Measurements from ENCODE around the gene CELF2.

CELF2 gene

DNA sequence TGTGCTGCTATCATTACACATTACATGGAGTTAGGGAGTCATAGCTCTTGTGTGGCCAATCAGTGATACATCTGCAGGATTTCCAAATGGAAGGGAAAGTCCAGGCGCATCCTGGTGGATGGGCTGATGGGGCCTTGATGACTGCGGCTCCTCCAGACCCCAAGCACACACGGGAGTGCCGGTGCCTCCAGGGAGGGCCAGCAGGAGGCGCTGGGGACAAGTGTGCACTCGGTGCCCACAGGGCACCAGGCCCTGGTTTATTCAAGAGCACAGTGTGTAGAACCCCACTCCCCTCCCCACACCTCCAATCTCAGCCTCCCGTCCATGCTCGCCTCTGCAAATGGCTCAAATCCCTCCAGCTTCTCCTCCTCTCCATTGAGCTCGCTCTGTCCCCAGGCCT lies 349.8 kb downstream of the CELF2 start:
- Histone ChIP-seq H3K27me3 (ENCODE audit: control insufficient read depth, insufficient read depth, low read length) (no peaks in the 10 kb centered on the region), H3K4me3 (ENCODE audit: low read depth, low read length) (no peak overlapping the region), H2AFZ (no peak overlapping the region), H3K9me3 (ENCODE audit: control insufficient read depth, low read length) (no peaks in the 10 kb centered on the region), H3K9ac (no peak overlapping the region), H3K79me2 (no peaks in the 10 kb centered on the region), H3K4me1 (no peaks in the 10 kb centered on the region), H3K36me3 (ENCODE audit: control insufficient read depth, insufficient read depth, low read length) (no peaks in the 10 kb centered on the region), H3K27ac (no peak overlapping the region), H3K4me2 (ENCODE audit: low read length) (no peak overlapping the region)
- TF ChIP-seq, protein P1, sequence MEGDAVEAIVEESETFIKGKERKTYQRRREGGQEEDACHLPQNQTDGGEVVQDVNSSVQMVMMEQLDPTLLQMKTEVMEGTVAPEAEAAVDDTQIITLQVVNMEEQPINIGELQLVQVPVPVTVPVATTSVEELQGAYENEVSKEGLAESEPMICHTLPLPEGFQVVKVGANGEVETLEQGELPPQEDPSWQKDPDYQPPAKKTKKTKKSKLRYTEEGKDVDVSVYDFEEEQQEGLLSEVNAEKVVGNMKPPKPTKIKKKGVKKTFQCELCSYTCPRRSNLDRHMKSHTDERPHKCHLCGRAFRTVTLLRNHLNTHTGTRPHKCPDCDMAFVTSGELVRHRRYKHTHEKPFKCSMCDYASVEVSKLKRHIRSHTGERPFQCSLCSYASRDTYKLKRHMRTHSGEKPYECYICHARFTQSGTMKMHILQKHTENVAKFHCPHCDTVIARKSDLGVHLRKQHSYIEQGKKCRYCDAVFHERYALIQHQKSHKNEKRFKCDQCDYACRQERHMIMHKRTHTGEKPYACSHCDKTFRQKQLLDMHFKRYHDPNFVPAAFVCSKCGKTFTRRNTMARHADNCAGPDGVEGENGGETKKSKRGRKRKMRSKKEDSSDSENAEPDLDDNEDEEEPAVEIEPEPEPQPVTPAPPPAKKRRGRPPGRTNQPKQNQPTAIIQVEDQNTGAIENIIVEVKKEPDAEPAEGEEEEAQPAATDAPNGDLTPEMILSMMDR (IDR thresholded peaks at IDR 0.05): no peak

DNA sequence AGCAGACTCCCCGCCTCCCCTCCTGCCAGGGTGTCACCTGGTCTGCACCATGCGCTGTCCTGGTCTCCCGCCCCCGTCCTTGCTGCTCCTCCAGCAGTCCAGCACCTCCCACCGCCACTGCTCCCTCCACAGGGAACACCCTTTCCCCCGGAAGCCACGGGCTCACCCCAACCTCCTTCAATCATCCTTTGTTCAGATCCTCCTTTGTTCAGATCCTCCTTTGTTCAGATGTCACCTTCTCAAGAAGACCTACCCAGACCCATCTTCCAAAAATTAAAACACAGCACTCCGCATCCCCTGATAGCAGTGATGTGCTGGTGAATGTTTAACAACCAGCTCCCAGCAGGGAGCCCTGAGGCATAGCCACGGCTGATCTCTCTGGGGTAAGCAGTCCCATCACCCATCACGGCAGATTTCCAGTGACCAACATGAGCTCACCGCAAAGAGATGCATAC lies 356.1 kb downstream of the CELF2 start:
- Histone ChIP-seq H3K9me3 (ENCODE audit: control insufficient read depth, low read length) (no peaks in the 10 kb centered on the region), H3K36me3 (ENCODE audit: control insufficient read depth, insufficient read depth, low read length) (no peaks in the 10 kb centered on the region), H3K27me3 (ENCODE audit: control insufficient read depth, insufficient read depth, low read length) (no peaks in the 10 kb centered on the region), H3K4me3 (ENCODE audit: low read depth, low read length) (no peak overlapping the region), H3K9ac (no peak overlapping the region), H2AFZ (no peak overlapping the region), H3K79me2 (no peaks in the 10 kb centered on the region), H3K4me1 (no peaks in the 10 kb centered on the region), H3K4me2 (ENCODE audit: low read length) (no peak overlapping the region), H3K27ac (no peak overlapping the region)
- TF ChIP-seq, protein P1 (IDR thresholded peaks at IDR 0.05): no peak

DNA sequence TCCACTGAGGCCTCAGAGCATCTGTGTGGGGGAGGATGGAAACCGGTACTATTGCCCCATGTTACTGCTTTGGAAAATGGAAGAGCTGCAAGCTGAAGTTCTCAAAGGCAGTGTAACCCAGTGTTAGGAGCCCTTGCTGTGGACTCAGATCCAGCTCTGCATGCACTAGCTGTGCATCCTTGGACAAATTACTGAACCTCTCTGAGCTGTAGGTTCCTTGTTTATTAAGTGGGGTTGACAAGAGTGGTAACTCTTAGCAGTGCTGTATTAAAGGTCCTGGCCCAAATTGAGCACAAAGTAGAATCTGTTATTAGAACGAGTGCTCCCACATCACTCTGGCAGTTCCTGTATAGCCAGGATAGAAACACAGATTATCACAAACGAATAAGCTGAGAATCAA lies 359.6 kb downstream of the CELF2 start:
- Histone ChIP-seq H3K79me2 (no peaks in the 10 kb centered on the region), H3K27ac (no peak overlapping the region), H3K9me3 (ENCODE audit: control insufficient read depth, low read length) (no peaks in the 10 kb centered on the region), H3K4me1 (no peaks in the 10 kb centered on the region), H3K4me3 (ENCODE audit: low read depth, low read length) (no peak overlapping the region), H3K36me3 (ENCODE audit: control insufficient read depth, insufficient read depth, low read length) (no peaks in the 10 kb centered on the region), H3K27me3 (ENCODE audit: control insufficient read depth, insufficient read depth, low read length) (no peaks in the 10 kb centered on the region), H3K4me2 (ENCODE audit: low read length) (no peak overlapping the region), H2AFZ (no peak overlapping the region), H3K9ac (no peak overlapping the region)
- TF ChIP-seq, protein P1 (IDR thresholded peaks at IDR 0.05): no peak

DNA sequence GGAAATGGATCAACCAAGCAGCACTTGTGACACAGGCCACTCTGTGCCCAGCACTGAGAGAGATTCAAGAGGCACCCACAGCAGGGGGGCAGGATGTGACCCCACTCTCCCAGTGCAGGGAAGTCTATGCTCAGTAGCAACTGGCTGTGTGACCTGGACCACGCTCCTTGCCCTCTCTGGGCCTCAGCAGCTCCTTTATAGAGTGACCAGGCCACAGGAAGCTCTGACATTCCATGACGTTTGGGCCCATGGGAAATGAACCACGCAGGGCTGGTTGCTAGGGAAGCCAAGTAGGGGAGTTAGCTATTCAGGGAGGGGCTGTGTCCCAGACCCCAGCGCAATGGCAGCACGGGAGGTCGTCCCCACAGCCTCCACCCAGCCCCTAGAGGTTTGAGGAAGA lies 361.2 kb downstream of the CELF2 start:
- H3K9ac ChIP-seq: no peak overlapping the region
- TF ChIP-seq, protein P1 (IDR thresholded peaks at IDR 0.05): no peak
- H3K4me3 ChIP-seq (ENCODE audit: low read depth, low read length): no peak overlapping the region

DNA sequence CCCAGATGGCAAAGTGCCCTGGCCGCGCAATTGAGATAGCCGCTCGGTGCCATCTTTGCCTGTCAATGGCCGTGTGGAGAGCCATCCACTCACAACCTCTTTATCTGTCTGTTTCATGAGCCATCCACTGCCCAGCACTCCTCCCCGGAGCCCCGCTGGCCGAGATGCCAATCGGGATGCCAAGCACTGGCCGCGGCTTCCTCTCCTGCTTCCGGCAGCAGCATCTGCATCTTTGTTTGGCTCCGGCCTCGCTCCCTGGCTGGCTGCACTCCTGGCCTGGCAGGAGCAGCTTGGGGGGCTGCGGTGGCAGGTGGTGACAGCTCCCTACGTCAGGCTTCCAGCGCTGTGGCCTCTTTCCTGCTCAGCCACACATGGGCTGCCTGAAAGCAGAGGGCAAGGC lies 362.1 kb downstream of the CELF2 start:
- no peaks in the 10 kb centered on the region for H3K27me3 ChIP-seq (ENCODE audit: control insufficient read depth, insufficient read depth, low read length)
- no peaks in the 10 kb centered on the region for H3K9me3 ChIP-seq (ENCODE audit: control insufficient read depth, low read length)
- no peak overlapping the region for H2AFZ ChIP-seq
- H3K9ac ChIP-seq: no peak overlapping the region
- no peaks in the 10 kb centered on the region for H3K79me2 ChIP-seq
- H3K4me2 ChIP-seq (ENCODE audit: low read length): no peak overlapping the region
- H3K27ac ChIP-seq: no peak overlapping the region
- H3K36me3 ChIP-seq (ENCODE audit: control insufficient read depth, insufficient read depth, low read length): no peaks in the 10 kb centered on the region
- no peak overlapping the region for H3K4me3 ChIP-seq (ENCODE audit: low read depth, low read length)
- TF ChIP-seq, protein P1 (IDR thresholded peaks at IDR 0.05): no peak
- no peaks in the 10 kb centered on the region for H3K4me1 ChIP-seq

More for the DNA sequence above, 361.2 kb downstream of the CELF2 start:
- no peak overlapping the region for H2AFZ ChIP-seq
- no peak overlapping the region for H3K27ac ChIP-seq
- H3K36me3 ChIP-seq (ENCODE audit: control insufficient read depth, insufficient read depth, low read length): no peaks in the 10 kb centered on the region
- H3K4me1 ChIP-seq: no peaks in the 10 kb centered on the region
- H3K79me2 ChIP-seq: no peaks in the 10 kb centered on the region
- no peak overlapping the region for H3K4me2 ChIP-seq (ENCODE audit: low read length)
- H3K27me3 ChIP-seq (ENCODE audit: control insufficient read depth, insufficient read depth, low read length): no peaks in the 10 kb centered on the region
- H3K9me3 ChIP-seq (ENCODE audit: control insufficient read depth, low read length): no peaks in the 10 kb centered on the region

Measured in parathyroid adenoma (tissue), 2 donors.